Peyer's patch (tissue), 4 donors: Measurements from ENCODE around the gene TNFSF13. TPM values are rescaled to one million over a fixed set of nuclear protein-coding genes. Genes with fewer than 3 reads are reported as not detected.

ENCODE experiments used
- DNase-seq, 3 donors: peaks; one replicate each; pipeline ENCODE4 v3.0.0-alpha.2; 2017 to 2019
- H3K27ac ChIP-seq, 4 donors: fragments of 200-600 bp; sonication (generic); one replicate each; pipeline ENCODE4 v1.5.1; 2016 to 2019
- H3K27me3 ChIP-seq, 2 donors: fragments of 200-600 bp; sonication (generic); one replicate each; pipeline ENCODE4 v1.5.1; 2019
- H3K36me3 ChIP-seq, 3 donors: fragments of 200-600 bp; sonication (generic); one replicate each; pipeline ENCODE4 v1.5.1; 2016 to 2019
- H3K4me1 ChIP-seq, 4 donors: fragments of 200-600 bp; sonication (generic); one replicate each; pipeline ENCODE4 v1.5.1; 2016 to 2019
- H3K4me3 ChIP-seq, 4 donors: fragments of 200-600 bp; sonication (generic); 1 replicate in 3 of 4; 2 replicates in 1 of 4; pipeline ENCODE4 v1.5.1; 2016 to 2019; ENCODE audit warnings: mild to moderate bottlenecking in 1 of 4
- H3K9me3 ChIP-seq, 4 donors: fragments of 200-600 bp; sonication (generic); one replicate each; pipeline ENCODE4 v1.5.1; 2016 to 2019; ENCODE audit warnings: mild to moderate bottlenecking in 1 of 4
- CTCF ChIP-seq, 6 experiments: fragments of 450-650 bp in 4 of 6; fragments of 200-600 bp in 2 of 6; sonication (generic) in 1 of 6; IDR thresholded peaks; one replicate each; pipeline ENCODE4 v1.5.1; 2017 to 2019; ENCODE audit warnings: antibody characterized with exemption in 6 of 6, mild to moderate bottlenecking in 3 of 6, moderate library complexity in 1 of 6
- POLR2A ChIP-seq, 2 donors: fragments of 450-650 bp; IDR thresholded peaks; one replicate each; pipeline ENCODE4 v1.5.1; 2017; ENCODE audit warnings: antibody characterized with exemption in 2 of 2, mild to moderate bottlenecking in 2 of 2, moderate library complexity in 2 of 2
- total RNA-seq, 4 donors: library from RNA; depleted of rRNA; stranded (reverse); fragments of >200 nt; gene quantifications; one replicate each; pipeline ENCODE4 v1.1.0, GENCODE V29; 2016

Gene TNFSF13
- total RNA-seq, 4 donors from 2014 or later: 5.0 to 54.4 (median 38.7) TPM

- peak overlapping the region; percentile 83 to 93 (median 90) for H3K27ac ChIP-seq
- peaks cover 10 to 80% (median 38%) of the 10 kb centered on the region in 4 donors for H3K4me1 ChIP-seq
- H3K36me3 ChIP-seq: peaks cover 0 to 30% (median 0%) of the 10 kb centered on the region in 3 donors
- DNase-seq: no peak
- peak overlapping the region in 2 of 4 donors; percentile 48 to 54 for H3K4me3 ChIP-seq
- TF ChIP-seq POLR2A (IDR thresholded peaks at IDR 0.05): no peak
- no peak for TF ChIP-seq CTCF (IDR thresholded peaks at IDR 0.05)
- no peaks in the 10 kb centered on the region for H3K27me3 ChIP-seq
- H3K9me3 ChIP-seq: no peaks in the 10 kb centered on the region
Observed at GRCh38 chr17:7580604-7581575, 22.3 kb downstream of the TNFSF13 start.

GRCh38 chr17:7582396-7583252, 24.1 kb downstream of the TNFSF13 start:
- peaks cover 0 to 18% (median 0%) of the 10 kb centered on the region in 3 donors for H3K36me3 ChIP-seq
- no peaks in the 10 kb centered on the region for H3K9me3 ChIP-seq
- no peaks in the 10 kb centered on the region for H3K27me3 ChIP-seq
- TF ChIP-seq POLR2A (IDR thresholded peaks at IDR 0.05): no peak
- TF ChIP-seq CTCF (IDR thresholded peaks at IDR 0.05): no peak
- H3K27ac ChIP-seq: peak overlapping the region; percentile 88 to 96 (median 92)
- no peak for DNase-seq
- H3K4me1 ChIP-seq: peaks cover 10 to 64% (median 38%) of the 10 kb centered on the region in 4 donors
- H3K4me3 ChIP-seq: peak overlapping the region; percentile 52 to 75 (median 68)

GRCh38 chr17:7583253-7584109, 24.9 kb downstream of the TNFSF13 start, which contains the start of gene MPDU1:
Gene MPDU1 (plus strand): TSS chr17:7583852. CDS start chr17:7583863, 11 bp downstream.
- TF ChIP-seq CTCF (IDR thresholded peaks at IDR 0.05) (no peak), POLR2A (IDR thresholded peaks at IDR 0.05) (peak; percentile 33 to 71)
- Histone ChIP-seq H3K4me1 (peaks cover 10 to 57% (median 38%) of the 10 kb centered on the region in 4 donors), H3K27me3 (no peaks in the 10 kb centered on the region), H3K9me3 (no peaks in the 10 kb centered on the region), H3K36me3 (peaks cover 0 to 18% (median 0%) of the 10 kb centered on the region in 3 donors), H3K27ac (peak within 1 kb of the TSS; percentile 88 to 96 (median 92)), H3K4me3 (peak within 1 kb of the TSS; percentile 52 to 75 (median 68))
- peak; percentile 89 to 98 (median 96) for DNase-seq

- Histone ChIP-seq H3K36me3 (peaks cover 0 to 23% (median 0%) of the 10 kb centered on the region in 3 donors), H3K27ac (peak overlapping the region in 2 of 4 donors; percentile 7 to 11), H3K4me3 (no peak overlapping the region), H3K4me1 (peaks cover 5 to 34% (median 15%) of the 10 kb centered on the region in 4 donors), H3K27me3 (no peaks in the 10 kb centered on the region), H3K9me3 (no peaks in the 10 kb centered on the region)
- TF ChIP-seq CTCF (IDR thresholded peaks at IDR 0.05): peak in 4 of 6 experiments; percentile 18 to 67 (median 54)
- TF ChIP-seq POLR2A (IDR thresholded peaks at IDR 0.05): no peak
- DNase-seq: peak in 2 of 3 donors; percentile 67 to 74
Observed at GRCh38 chr17:7586673-7587419, 28.3 kb downstream of the TNFSF13 start.
